Activated CD4-positive, alpha-beta T cell treated with anti-CD3 and anti-CD28 coated beads for 48 hours (primary cell): Measurements from ENCODE around the gene MYL9.
"Not testable (repeated sequence)": the region's sequence is repeated elsewhere in the genome, so short reads cannot be mapped to it uniquely, and the experiment has no call there.

Source experiments
- DNase-seq: peaks from one replicate; pipeline ENCODE4 v3.0.0-alpha.2; 2020

MYL9 gene

GRCh38 chr20:36541227-36541767 lies at the start of gene MYL9:
Gene MYL9 (plus strand): TSS chr20:36541519. CDS start chr20:36544885, 3,366 bp downstream.
- no peak for DNase-seq

DNA sequence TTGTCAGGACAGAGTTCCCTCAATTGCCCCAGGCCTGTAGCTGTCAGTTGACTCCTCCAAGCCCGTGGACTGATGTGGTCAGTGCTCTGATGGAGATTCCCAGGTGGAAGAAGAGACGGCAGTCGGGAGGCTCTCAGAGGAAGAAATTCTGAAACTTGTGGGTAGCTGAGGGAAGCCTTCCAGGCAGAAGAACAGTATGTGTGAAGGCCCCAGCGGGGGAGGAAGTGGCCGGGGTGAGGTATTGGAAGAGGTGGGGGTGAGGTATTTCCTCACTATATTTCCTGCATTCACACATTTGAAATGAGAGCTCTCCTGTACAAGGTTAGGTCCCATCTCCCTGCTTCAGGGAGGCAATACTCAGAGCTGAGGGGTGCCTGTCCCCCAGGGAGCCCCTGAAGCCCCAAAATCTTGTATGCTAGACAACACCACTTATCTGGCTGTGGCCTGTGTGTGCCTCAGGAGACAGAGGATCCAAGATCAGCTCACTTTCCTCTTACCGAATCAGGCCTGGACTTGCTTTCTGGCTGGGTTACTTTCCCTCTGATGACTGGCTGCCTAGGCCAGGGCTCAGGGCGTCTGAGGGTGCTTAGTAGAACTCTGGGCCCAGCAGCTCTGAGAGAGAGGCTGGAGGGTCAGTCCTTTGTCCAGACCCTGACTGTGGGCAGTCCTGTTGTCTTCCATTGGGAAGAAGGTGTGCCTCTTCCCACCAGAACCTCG lies 49.3 kb upstream of the MYL9 start:
- peak; percentile 64 for DNase-seq

DNA sequence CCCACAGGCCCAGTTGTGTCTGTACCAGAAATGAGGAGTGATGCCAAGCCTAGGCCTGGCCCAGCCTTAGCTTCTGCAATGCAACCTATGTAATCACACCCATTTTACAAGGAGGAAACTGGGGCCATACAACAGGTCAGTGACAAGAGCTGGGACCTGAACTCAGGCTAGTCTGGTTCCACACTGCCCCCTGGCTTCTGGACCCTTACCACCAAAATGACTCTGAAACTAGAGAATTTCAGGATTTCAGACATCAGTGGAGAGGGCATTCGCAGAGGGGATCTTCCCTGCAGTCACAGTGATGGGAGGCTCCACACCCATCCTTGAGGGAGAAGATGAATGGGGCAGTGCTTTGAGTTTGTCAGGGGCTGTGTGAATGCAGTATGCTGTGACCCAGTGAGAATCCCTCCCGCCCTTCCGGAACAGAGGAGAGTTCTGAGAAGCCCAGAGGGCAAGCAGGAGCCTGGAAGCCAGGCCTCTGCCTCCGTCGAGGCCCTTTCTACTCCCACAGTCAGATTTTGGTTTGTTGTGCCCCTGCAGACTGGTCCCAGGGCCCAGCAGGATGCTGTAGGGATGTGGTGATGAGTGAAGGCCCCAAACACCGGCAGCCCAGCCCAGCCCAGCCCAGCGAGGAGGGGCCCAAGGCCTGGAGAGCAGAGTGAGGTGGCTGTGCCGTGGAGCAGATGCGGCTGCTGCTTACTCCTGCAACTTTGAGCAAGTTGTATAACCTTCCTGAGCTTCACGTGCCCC lies 48.1 kb upstream of the MYL9 start:
- no peak for DNase-seq

DNA sequence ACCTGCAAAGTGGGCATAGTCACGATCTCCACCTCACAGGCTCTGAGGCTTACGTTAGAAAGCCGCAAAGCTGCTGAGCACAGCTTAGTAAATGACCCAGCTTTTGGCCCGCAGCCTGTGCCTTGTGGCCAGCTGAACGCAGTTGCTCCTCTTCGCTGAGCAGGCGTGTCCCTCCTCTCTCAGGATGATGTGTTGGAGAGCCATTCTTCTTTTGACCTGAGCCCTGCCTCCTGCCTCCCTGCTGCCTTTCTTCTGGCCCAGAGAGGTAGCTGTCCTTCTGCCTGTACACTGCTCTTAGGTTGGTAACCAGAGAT lies 47.6 kb upstream of the MYL9 start:
- DNase-seq = no peak

GRCh38 chr20:36496707-36497669 lies 44.3 kb upstream of the MYL9 start:
- DNase-seq = no peak

DNA sequence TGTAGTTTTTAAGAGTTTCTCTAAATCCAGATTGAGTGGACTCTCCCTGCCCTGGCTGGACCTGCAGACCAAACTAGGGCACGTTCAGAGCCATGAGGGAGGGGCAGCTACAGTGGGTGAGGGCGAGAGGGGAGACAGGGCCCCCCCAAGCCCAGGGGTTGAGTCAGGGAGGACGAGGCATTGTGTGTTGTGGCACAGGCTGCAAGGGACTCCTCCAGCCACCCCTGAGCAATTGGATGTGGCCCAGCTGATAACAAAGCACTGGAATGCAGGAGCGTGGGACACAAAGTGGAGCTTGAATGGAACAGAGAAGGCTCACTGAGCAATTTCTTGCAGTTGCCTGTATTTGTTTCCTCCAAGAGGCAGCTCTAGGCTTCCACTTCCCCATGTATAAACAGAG lies 43.5 kb upstream of the MYL9 start:
- no peak for DNase-seq

DNA sequence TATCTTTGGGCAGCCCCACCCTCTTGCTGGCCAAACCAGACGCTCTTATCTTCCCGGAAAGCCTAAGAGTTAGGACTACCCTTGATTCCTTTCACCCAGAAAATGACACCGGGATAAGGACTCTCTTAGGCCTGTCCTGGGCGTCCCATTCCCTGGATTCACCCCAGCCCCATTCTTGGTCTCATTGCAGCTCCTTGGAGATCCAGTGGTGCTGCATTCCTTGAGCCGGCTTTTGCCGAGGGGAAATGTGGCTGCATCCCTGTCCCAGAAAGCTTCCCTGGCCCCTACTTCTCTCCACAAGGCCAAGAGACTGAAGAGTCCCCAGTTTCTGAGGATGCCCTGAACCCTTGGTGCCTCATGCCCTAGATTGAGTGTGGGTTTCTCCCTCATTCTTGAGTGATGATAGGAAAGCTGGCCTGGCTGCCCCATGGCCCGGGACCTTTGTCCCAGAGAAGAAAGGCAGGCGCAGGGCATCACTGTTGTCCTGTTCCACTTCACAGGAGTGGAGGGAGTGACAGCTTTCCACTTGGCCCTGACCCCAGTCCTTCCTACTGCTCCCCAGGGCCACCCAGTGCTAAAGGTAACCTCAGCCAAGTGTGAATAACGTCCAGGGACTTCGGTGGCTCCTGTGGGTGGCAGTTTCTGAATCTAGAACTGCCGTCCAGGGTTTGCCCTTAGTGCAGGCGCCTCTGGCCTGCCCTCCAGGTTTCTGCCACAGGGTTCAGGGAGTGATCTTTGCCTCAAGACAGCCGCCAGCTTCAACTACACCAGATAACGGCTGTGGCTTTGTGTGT lies 42.7 kb upstream of the MYL9 start:
- DNase-seq = no peak

DNA sequence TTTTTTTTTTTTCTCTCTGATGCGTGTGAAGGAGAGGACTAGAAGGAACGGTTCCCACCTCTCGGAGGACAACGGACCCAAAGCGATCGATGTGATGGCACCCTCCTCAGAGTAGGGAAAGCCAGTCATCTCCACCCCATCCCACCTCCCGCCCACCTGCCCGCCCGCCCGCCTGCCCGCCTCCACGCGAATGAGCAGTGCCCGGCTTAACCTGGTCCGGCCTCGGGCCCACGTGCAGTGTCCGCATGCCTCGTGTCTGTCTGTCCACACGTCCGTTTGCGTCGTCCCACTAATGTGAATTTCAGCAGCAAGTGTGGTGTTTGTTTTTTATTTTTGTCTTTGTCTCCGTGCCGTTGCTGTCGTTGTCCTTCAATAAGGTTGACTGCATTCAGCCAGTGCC lies 42.1 kb upstream of the MYL9 start:
- no peak for DNase-seq

DNA sequence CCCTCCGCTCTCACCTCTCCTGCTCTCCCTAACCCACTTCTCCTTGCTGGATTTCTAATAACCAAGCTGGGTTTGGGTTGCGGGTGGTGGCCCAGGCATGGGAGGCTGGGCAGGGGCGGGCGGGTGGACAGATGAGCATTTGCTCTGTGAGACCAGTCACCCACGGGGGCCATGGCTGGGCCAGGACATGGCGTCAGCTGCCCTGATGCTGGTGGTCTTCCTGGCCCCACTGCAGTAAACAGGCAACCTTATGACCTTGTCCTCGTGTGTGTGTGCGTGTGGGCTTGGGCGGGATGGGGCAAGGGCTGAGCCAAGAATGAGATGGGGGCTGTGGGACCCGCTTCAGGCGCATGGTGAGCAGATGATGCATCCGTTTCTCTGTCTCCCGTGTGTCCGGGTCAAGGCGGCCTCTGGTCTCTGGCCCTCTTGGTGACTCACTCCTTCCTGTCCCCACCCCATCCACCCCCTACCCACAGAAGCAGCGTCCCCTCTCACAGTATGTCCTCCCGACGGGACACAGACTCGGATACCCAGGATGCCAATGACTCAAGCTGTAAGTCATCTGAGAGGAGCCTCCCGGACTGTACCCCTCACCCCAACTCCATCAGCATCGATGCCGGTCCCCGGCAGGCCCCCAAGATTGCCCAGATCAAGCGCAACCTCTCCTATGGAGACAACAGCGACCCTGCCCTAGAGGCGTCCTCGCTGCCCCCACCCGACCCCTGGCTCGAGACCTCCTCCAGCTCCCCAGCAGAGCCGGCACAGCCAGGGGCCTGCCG lies 41.4 kb upstream of the MYL9 start:
- no peak for DNase-seq

DNA sequence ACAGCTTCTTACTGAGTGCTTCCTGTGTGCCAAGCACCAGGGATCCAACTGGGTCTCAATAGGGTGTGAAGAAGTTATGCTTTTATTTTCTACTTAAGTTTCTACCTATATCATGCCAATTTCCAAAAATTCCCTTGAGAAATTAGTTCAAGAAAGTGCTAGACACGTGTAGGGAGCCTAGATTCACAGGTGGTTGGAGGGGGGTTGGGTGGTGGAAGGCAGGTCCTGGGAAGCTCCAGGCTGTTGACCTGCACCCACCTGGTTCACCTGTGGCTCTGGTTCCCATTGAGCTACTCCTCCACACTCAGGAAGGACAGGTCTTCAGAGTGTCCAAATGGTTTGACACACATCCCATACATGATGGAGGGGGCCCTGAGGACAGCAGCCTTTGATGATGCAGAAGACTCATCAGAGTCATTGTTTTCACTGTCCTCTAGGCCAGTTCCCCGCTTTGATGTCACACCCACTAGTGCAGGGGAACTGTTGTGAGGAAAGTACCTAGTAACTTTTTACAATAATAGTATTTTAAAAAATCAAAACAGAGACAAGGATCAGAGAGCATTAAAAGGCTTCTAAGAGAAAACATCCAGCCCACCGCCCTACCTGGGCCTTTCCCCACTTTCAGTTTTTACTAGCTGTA lies 39.8 kb upstream of the MYL9 start:
- peak; percentile 18 for DNase-seq

- no peak for DNase-seq
Measured at GRCh38 chr20:36504295-36504694, 37.0 kb upstream of the MYL9 start.

- no peak for DNase-seq
Measured at GRCh38 chr20:36506253-36506652, 35.1 kb upstream of the MYL9 start.

DNA sequence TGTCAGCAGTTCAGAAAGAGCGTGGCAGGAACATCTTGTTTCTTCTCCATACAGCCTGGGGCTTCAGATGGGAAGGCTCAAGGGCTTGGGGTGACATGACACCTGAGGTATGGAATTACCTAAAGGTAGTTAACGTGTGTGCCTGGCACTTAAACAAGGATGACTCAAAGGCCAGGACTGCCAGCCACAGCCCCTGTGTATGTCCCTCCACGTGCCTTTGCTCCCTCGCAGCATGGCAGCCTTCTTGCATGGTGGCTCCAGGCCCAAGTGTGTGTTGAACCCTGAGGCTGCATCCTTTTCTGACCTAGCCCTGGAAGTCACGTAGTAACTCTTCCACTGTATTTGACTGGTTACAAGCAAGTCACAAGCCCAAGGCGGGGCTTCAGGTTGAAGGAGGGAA lies 33.6 kb upstream of the MYL9 start:
- no peak for DNase-seq

GRCh38 chr20:36519012-36519719 lies 22.2 kb upstream of the MYL9 start:
- peak; percentile 57 for DNase-seq

DNA sequence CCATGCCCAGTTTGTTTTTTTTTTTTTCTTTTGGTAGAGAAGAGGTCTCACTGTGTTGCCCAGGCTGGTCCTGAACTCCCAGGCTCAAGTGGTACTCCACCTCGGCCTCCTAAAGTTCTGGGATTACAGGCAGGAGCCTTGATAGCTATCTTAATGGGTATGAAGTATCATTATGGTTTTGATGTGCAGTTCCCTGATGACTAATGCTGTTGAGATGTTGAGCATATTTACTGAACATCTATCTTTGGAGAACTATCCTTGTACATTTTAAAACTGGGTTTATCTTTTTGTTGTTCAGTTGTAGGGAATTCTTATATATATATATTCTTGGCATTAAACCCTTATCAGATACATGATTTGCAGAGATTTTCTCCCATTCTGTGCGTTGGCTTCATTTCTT lies 21.4 kb upstream of the MYL9 start:
- no peak for DNase-seq

DNA sequence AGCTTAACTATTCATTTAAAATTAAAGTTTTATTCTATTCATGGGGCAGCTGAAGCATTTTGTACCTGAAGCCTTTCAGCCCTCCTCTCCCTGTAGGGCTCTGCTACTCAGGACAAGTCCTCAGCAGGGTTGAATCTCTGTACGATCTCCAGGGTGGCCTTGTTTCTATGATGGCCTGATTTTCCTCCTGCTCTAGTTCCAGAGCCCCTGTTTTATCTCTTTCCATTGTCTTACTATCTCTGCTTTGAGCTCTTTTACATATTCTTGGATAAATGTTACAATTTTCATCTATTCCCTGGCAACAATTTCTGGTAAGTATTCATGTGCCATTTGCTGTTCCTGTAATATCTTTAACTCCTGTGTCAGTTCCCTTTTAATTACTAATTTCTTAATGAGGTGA lies 19.8 kb upstream of the MYL9 start:
- no peak for DNase-seq

- not testable (repeated sequence) for DNase-seq
Measured at GRCh38 chr20:36522412-36522811, 18.9 kb upstream of the MYL9 start.

DNA sequence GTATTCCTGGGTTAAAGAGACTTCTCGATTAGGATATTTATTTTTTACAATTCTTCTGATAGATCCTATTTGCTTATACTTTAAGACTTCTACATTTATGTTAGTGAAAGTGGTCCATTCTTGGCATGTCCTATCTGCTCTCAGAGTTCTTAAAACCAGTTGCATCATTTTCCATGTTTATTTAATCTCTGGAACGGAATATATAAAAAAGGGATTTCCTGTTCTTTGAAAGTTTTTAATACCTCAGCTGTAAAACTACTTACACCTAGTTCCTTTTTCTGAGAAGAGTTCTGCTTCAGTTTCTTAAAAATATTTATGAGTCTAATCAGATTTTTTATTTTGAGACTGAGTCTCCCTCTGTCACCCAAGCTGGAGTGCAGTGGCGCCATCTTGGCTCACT lies 18.0 kb upstream of the MYL9 start:
- no peak for DNase-seq

DNA sequence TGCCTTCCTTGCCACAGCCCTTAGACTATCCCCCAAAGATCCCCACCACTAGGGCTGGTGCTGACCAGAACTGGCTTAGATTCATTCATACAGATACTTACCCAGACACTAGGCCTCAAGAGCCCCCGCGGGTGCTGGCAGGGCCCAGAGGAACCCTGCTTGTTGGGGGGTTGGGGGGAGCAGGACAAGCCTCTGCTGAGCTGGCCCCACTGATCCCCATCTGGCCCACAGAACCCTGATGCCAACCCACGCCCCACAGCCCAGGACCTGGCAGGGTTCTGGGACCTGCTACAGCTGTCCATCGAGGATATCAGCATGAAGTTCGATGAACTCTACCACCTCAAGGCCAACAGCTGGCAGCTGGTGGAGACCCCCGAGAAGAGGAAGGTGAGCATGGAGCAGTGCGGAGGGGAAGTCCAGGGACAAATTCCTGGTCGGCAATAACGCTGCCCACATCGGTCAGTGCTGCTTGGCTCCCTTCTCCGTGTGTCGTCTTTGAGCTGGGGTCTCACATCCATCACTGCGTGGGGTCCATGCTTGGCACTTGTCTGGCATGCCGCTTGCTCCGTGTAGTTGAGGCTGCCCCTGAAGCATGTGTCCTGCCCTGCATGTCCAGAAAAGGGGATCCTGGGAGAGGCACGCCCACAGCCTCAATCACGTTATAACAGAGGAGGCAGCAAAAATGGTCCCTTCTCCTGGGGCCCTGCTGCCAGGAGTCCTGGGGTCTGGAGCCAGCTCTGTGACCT lies 15.5 kb upstream of the MYL9 start:
- DNase-seq = no peak
